Measurements from ENCODE around the gene VENTX.

VENTX gene

GRCh38 chr10:133237588-133238465 is at the start of gene VENTX:
VENTX (plus strand) TSS chr10:133237855; CDS start chr10:133237915, 60 bp downstream.
- DNase-seq = no peak

- no peak for DNase-seq
Observed at GRCh38 chr10:133187906-133188681, 49.6 kb upstream of the VENTX start.

GRCh38 chr10:133189256-133189655 is 48.4 kb upstream of the VENTX start:
- DNase-seq = no peak

GRCh38 chr10:133189726-133190125 is 47.9 kb upstream of the VENTX start:
- DNase-seq = no peak

- no peak for DNase-seq
Observed at GRCh38 chr10:133190225-133190624, 47.4 kb upstream of the VENTX start.

- DNase-seq = no peak
Observed at GRCh38 chr10:133191651-133192050, 46.0 kb upstream of the VENTX start.

GRCh38 chr10:133194151-133194550 is 43.5 kb upstream of the VENTX start:
- no peak for DNase-seq

- DNase-seq = no peak
Observed at GRCh38 chr10:133195096-133195495, 42.6 kb upstream of the VENTX start.

- no peak for DNase-seq
Observed at GRCh38 chr10:133195611-133196010, 42.0 kb upstream of the VENTX start.

- no peak for DNase-seq
Observed at GRCh38 chr10:133196221-133196915, 41.3 kb upstream of the VENTX start.

- no peak for DNase-seq
Observed at GRCh38 chr10:133196936-133197758, 40.5 kb upstream of the VENTX start.

GRCh38 chr10:133197786-133198185 is 39.9 kb upstream of the VENTX start:
- no peak for DNase-seq

- DNase-seq = no peak
Observed at GRCh38 chr10:133198206-133198605, 39.4 kb upstream of the VENTX start.

- no peak for DNase-seq
Observed at GRCh38 chr10:133198621-133199487, 38.8 kb upstream of the VENTX start.

GRCh38 chr10:133199488-133199885 is 38.2 kb upstream of the VENTX start:
- DNase-seq = no peak

- no peak for DNase-seq
Observed at GRCh38 chr10:133199992-133200611, 37.6 kb upstream of the VENTX start.

- no peak for DNase-seq
Observed at GRCh38 chr10:133200621-133201031, 37.0 kb upstream of the VENTX start.

- DNase-seq = no peak
Observed at GRCh38 chr10:133201151-133201947, 36.3 kb upstream of the VENTX start.

- DNase-seq = no peak
Observed at GRCh38 chr10:133201948-133202725, 35.5 kb upstream of the VENTX start.
